Muscle layer of colon (tissue), 2 donors: ENCODE data around the gene PON3.

ENCODE experiments used
- H3K27ac ChIP-seq: one replicate; pipeline ENCODE4 v1.7.0; 2013; ENCODE audit warnings: low read depth, mild to moderate bottlenecking, low read length, moderate library complexity
- H3K27me3 ChIP-seq, 2 donors: one replicate each; pipeline ENCODE4 v1.7.0; 2013; ENCODE audit warnings: low read length in 2 of 2, mild to moderate bottlenecking in 2 of 2; ENCODE audit not compliant: insufficient read depth in 2 of 2, control insufficient read depth in 1 of 2
- H3K36me3 ChIP-seq: one replicate; pipeline ENCODE4 v1.7.0; 2013; ENCODE audit warnings: mild to moderate bottlenecking, low read length; ENCODE audit not compliant: insufficient read depth
- H3K4me1 ChIP-seq: one replicate; pipeline ENCODE4 v1.7.0; 2013; ENCODE audit warnings: mild to moderate bottlenecking, low read length; ENCODE audit not compliant: insufficient read depth
- H3K4me3 ChIP-seq, 2 donors: one replicate each; pipeline ENCODE4 v1.7.0; 2013; ENCODE audit warnings: low read length in 2 of 2, low read depth in 1 of 2, mild to moderate bottlenecking in 1 of 2, moderate library complexity in 1 of 2
- H3K9ac ChIP-seq: one replicate; pipeline ENCODE4 v1.7.0; 2013; ENCODE audit warnings: low read length
- H3K9me3 ChIP-seq: one replicate; pipeline ENCODE4 v1.7.0; 2013; ENCODE audit warnings: mild to moderate bottlenecking, low read length
- donor health status: abdominal sarcoma.
- donor health status: Adenocarcinoma of cecum.

PON3 gene

GRCh38 chr7:95319570-95319969 lies 76.6 kb downstream of the PON3 start:
- Histone ChIP-seq H3K9ac (no peak overlapping the region), H3K9me3 (no peaks in the 10 kb centered on the region), H3K36me3 (no peaks in the 10 kb centered on the region), H3K4me3 (no peak overlapping the region), H3K27me3 (peaks cover 2 to 10% of the 10 kb centered on the region in 2 donors), H3K4me1 (no peaks in the 10 kb centered on the region), H3K27ac (no peak overlapping the region)

GRCh38 chr7:95318501-95319100 lies 77.6 kb downstream of the PON3 start:
- no peak overlapping the region for H3K9ac ChIP-seq

GRCh38 chr7:95317966-95318365 lies 78.2 kb downstream of the PON3 start:
- Histone ChIP-seq H3K4me1 (no peaks in the 10 kb centered on the region), H3K36me3 (no peaks in the 10 kb centered on the region), H3K27me3 (no peaks in the 10 kb centered on the region), H3K9ac (no peak overlapping the region), H3K4me3 (no peak overlapping the region), H3K9me3 (no peaks in the 10 kb centered on the region), H3K27ac (no peak overlapping the region)

More at GRCh38 chr7:95318501-95319100, 77.6 kb downstream of the PON3 start:
- Histone ChIP-seq H3K27ac (no peak overlapping the region), H3K36me3 (no peaks in the 10 kb centered on the region), H3K9me3 (no peaks in the 10 kb centered on the region), H3K4me1 (no peaks in the 10 kb centered on the region), H3K4me3 (no peak overlapping the region), H3K27me3 (peaks cover 0 to under 1% of the 10 kb centered on the region in 2 donors)

GRCh38 chr7:95317546-95317945 lies 78.6 kb downstream of the PON3 start:
- Histone ChIP-seq H3K9me3 (no peaks in the 10 kb centered on the region), H3K36me3 (no peaks in the 10 kb centered on the region), H3K4me3 (no peak overlapping the region), H3K27me3 (no peaks in the 10 kb centered on the region), H3K27ac (no peak overlapping the region), H3K9ac (no peak overlapping the region), H3K4me1 (no peaks in the 10 kb centered on the region)

GRCh38 chr7:95316588-95316987 lies 79.6 kb downstream of the PON3 start:
- H3K27ac ChIP-seq = no peak overlapping the region
- no peaks in the 10 kb centered on the region for H3K36me3 ChIP-seq
- no peak overlapping the region for H3K4me3 ChIP-seq
- H3K27me3 ChIP-seq = no peaks in the 10 kb centered on the region
- no peaks in the 10 kb centered on the region for H3K9me3 ChIP-seq
- no peak overlapping the region for H3K9ac ChIP-seq
- no peaks in the 10 kb centered on the region for H3K4me1 ChIP-seq

- H3K4me1 ChIP-seq = no peaks in the 10 kb centered on the region
Observed at GRCh38 chr7:95312561-95312960, 83.6 kb downstream of the PON3 start.

GRCh38 chr7:95311389-95311788 lies 84.8 kb downstream of the PON3 start:
- Histone ChIP-seq H3K27ac (no peak overlapping the region), H3K36me3 (no peaks in the 10 kb centered on the region), H3K9ac (no peak overlapping the region)

More at GRCh38 chr7:95312561-95312960, 83.6 kb downstream of the PON3 start:
- Histone ChIP-seq H3K36me3 (no peaks in the 10 kb centered on the region), H3K27ac (no peak overlapping the region), H3K4me3 (no peak overlapping the region), H3K27me3 (no peaks in the 10 kb centered on the region), H3K9ac (no peak overlapping the region), H3K9me3 (no peaks in the 10 kb centered on the region)

GRCh38 chr7:95309951-95310350 lies 86.2 kb downstream of the PON3 start:
- Histone ChIP-seq H3K27ac (no peak overlapping the region), H3K27me3 (no peaks in the 10 kb centered on the region), H3K9me3 (no peaks in the 10 kb centered on the region), H3K4me1 (no peaks in the 10 kb centered on the region), H3K4me3 (no peak overlapping the region), H3K36me3 (no peaks in the 10 kb centered on the region), H3K9ac (no peak overlapping the region)

More at GRCh38 chr7:95311389-95311788, 84.8 kb downstream of the PON3 start:
- H3K9me3 ChIP-seq = no peaks in the 10 kb centered on the region
- H3K4me1 ChIP-seq = no peaks in the 10 kb centered on the region
- no peaks in the 10 kb centered on the region for H3K27me3 ChIP-seq
- no peak overlapping the region for H3K4me3 ChIP-seq
